A549 (cell line): ENCODE data around the gene MYLK2. TPM values are rescaled to one million over a fixed set of nuclear protein-coding genes. Genes with fewer than 3 reads are reported as not detected.

Source experiments
- ATAC-seq, 2 experiments: fragments of 200-7000 bp in 1 of 2; fragments of >200 bp in 1 of 2; cut with Nextera tagmentation in 1 of 2; cut with Tn5 transposase in 1 of 2; 3 replicates each; pipeline versions ENCODE4 v1.8.0 to v1.9.1; 2018 to 2020; ENCODE audit warnings: mild to moderate bottlenecking in 1 of 2, moderate library complexity in 1 of 2
- CTCF ChIA-PET: fragments of 300-600 bp; sonication (Branson Sonifier 250); formaldehyde crosslinking; extraction: SDS; loops from one replicate; lab custom pipeline; 2021; ENCODE audit warnings: antibody characterized with exemption, inconsistent platforms; lab: Yijun Ruan, JAX
- POLR2A ChIA-PET: fragments of 350-600 bp; formaldehyde crosslinking; extraction: SDS; loops from one replicate; lab custom pipeline; 2021; ENCODE audit warnings: antibody characterized with exemption, inconsistent platforms; lab: Yijun Ruan, JAX
- DNase-seq, 2 experiments: peaks; one replicate each; pipeline versions ENCODE4 v3.0.0 to v3.0.0-alpha.2; 2011 to 2016; ENCODE audit warnings: low read depth in 1 of 2, low spot score in 1 of 2
- FAIRE-seq: peaks from 2 replicates; lab custom pipeline; 2011; peaks lifted over from hg19 to GRCh38; lab: Jason Lieb, UNC
- H3K27ac ChIP-seq, 2 experiments: fragments of >200 bp; sonication (Bioruptor Twin); formaldehyde crosslinking; 3 replicates each; pipeline ENCODE4 v1.5.1; 2016 to 2017
- H3K4me1 ChIP-seq: fragments of >200 bp; sonication (Bioruptor Twin); formaldehyde crosslinking; 3 replicates; pipeline ENCODE4 v1.6.1; 2016
- H3K4me2 ChIP-seq: fragments of >200 bp; sonication (Bioruptor Twin); formaldehyde crosslinking; 3 replicates; pipeline ENCODE4 v1.6.1; 2016
- H3K4me3 ChIP-seq: fragments of >200 bp; sonication (Bioruptor Twin); formaldehyde crosslinking; 3 replicates; pipeline ENCODE4 v1.5.1; 2016
- H3K9me3 ChIP-seq: fragments of >200 bp; sonication (Bioruptor Twin); formaldehyde crosslinking; 3 replicates; pipeline ENCODE4 v1.6.1; 2016
- BHLHE40 ChIP-seq: IDR thresholded peaks from 2 replicates; pipeline ENCODE4 v1.6.1; 2012; ENCODE audit warnings: low read depth, low read length, inconsistent platforms
- CHD2 ChIP-seq: fragments of 150-350 bp; IDR thresholded peaks from 2 replicates; pipeline ENCODE4 v1.6.1; 2014; ENCODE audit warnings: low read length; ENCODE audit not compliant: partially characterized antibody
- CTCF ChIP-seq: fragments of >200 bp; sonication (Bioruptor Twin); formaldehyde crosslinking; IDR thresholded peaks from 3 replicates; pipeline ENCODE4 v1.5.1; 2016
- EHF ChIP-seq: fragments of 250-450 bp; sonication (Bioruptor Pico); IDR thresholded peaks from 2 replicates; pipeline ENCODE4 v1.5.0; 2020; ENCODE audit warnings: mild to moderate bottlenecking
- EHMT2 ChIP-seq: fragments of 200-600 bp; sonication (generic); IDR thresholded peaks from 2 replicates; pipeline ENCODE4 v1.6.1; 2016; ENCODE audit warnings: antibody characterized with exemption, low read depth, mild to moderate bottlenecking, moderate library complexity
- GATA3 ChIP-seq: IDR thresholded peaks from 2 replicates; pipeline ENCODE4 v1.6.1; 2012; ENCODE audit warnings: borderline replicate concordance
- HES2 ChIP-seq: fragments of >200 bp; sonication (Bioruptor Twin); formaldehyde crosslinking; IDR thresholded peaks from 2 replicates; pipeline ENCODE4 v1.6.1; 2016
- HMGXB4 ChIP-seq: fragments of 250-450 bp; sonication (Bioruptor Pico); IDR thresholded peaks from 2 replicates; pipeline ENCODE4 v1.5.0; 2021; ENCODE audit warnings: mild to moderate bottlenecking, moderate library complexity, borderline replicate concordance
- HOXA7 ChIP-seq: fragments of 250-450 bp; sonication (Bioruptor Pico); IDR thresholded peaks from 2 replicates; pipeline ENCODE4 v1.5.0; 2020; ENCODE audit warnings: mild to moderate bottlenecking, moderate library complexity
- HOXB5 ChIP-seq: fragments of 250-450 bp; sonication (Bioruptor Pico); IDR thresholded peaks from 2 replicates; pipeline ENCODE4 v1.5.0; 2020; ENCODE audit warnings: mild to moderate bottlenecking, moderate library complexity
- MAFK ChIP-seq: fragments of 450-650 bp; IDR thresholded peaks from 2 replicates; pipeline ENCODE4 v1.6.1; 2014; ENCODE audit not compliant: partially characterized antibody
- MAX ChIP-seq: IDR thresholded peaks from 2 replicates; pipeline ENCODE4 v1.6.1; 2012
- MAZ ChIP-seq: fragments of 150-350 bp; IDR thresholded peaks from 2 replicates; pipeline ENCODE4 v1.6.1; 2014; ENCODE audit warnings: antibody characterized with exemption, low read depth, low read length, borderline replicate concordance
- MYC ChIP-seq: IDR thresholded peaks from 2 replicates; pipeline ENCODE4 v1.6.1; 2012; ENCODE audit warnings: mild to moderate bottlenecking, inconsistent platforms, low read length, improper control_type of control experiment, borderline replicate concordance
- NFE2L2 ChIP-seq: fragments of 150-350 bp; conservative IDR thresholded peaks from 2 replicates; pipeline ENCODE4 v1.6.1; 2014; ENCODE audit warnings: low read length
- NPAS2 ChIP-seq: fragments of 250-450 bp; sonication (Bioruptor Pico); IDR thresholded peaks from 2 replicates; pipeline ENCODE4 v1.8.0; 2022; ENCODE audit warnings: mild to moderate bottlenecking, moderate library complexity, borderline replicate concordance
- RARB ChIP-seq: fragments of 250-450 bp; sonication (Bioruptor Pico); IDR thresholded peaks from 2 replicates; pipeline ENCODE4 v1.8.0; 2021; ENCODE audit warnings: mild to moderate bottlenecking, moderate library complexity
- SMC3 ChIP-seq: fragments of >200 bp; sonication (Bioruptor Twin); formaldehyde crosslinking; IDR thresholded peaks from 3 replicates; pipeline ENCODE4 v1.6.1; 2018; ENCODE audit warnings: inconsistent platforms
- SREBF2 ChIP-seq: fragments of 450-650 bp; IDR thresholded peaks from 2 replicates; pipeline ENCODE4 v1.6.1; 2014; ENCODE audit warnings: mild to moderate bottlenecking, moderate library complexity
- ZC3H11A ChIP-seq: fragments of 450-650 bp; IDR thresholded peaks from 2 replicates; pipeline ENCODE4 v1.6.1; 2014; ENCODE audit warnings: antibody characterized with exemption, mild to moderate bottlenecking
- ZFP36 ChIP-seq: fragments of 450-650 bp; IDR thresholded peaks from 2 replicates; pipeline ENCODE4 v1.6.1; 2014; ENCODE audit warnings: borderline replicate concordance; ENCODE audit not compliant: partially characterized antibody
- ZNF302 ChIP-seq: fragments of 250-450 bp; sonication (Bioruptor Pico); IDR thresholded peaks from 2 replicates; pipeline ENCODE4 v1.9.0; 2021; ENCODE audit warnings: inconsistent platforms, mild to moderate bottlenecking, moderate library complexity
- ZSCAN20 ChIP-seq: fragments of 250-450 bp; sonication (Bioruptor Pico); IDR thresholded peaks from 2 replicates; pipeline ENCODE4 v1.8.0; 2022; ENCODE audit warnings: mild to moderate bottlenecking, moderate library complexity
- WGBS: methylation state at CpG from one replicate; pipeline ENCODE4 v1.1.6; 2017; ENCODE audit errors: missing lambda C conversion rate; 5-methylcytosine and 5-hydroxymethylcytosine counted together
- polyA plus RNA-seq, 4 experiments: library from polyadenylated mRNA; depleted of rRNA in 3 of 4; stranded (reverse); fragments of >200 nt; fragmentation: RNase III in 1 of 4; extraction: RNeasy Plus Mini Kit Qiagen cat#74134 plus additional on column Dnase treatment in 1 of 4; gene quantifications; 2 replicates in 3 of 4; 3 replicates in 1 of 4; pipeline ENCODE4 v1.2.3, GENCODE V29; 2011 to 2017

MYLK2 gene
- polyA plus RNA-seq, 2 of the 4 experiments (the other 2 are of a cell fraction) = 0.09 to 0.36 TPM

DNA sequence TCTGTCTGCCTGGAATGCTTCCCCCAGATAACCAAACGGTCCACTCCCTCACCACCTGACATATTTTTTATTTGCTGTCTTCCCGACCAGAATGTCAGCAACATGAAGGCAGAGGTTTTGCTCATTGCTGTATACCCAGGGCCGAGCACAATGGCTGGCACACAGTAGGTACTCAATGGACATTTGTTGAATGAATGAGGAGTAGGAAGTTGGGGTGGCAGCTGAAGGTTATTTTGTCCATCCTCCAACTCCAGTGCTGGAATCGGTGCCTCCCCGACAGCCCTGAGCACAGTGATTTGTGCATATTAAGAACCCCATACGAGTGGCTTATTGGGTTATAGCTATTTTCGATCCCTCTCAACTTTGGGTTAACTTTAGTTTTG lies 40.8 kb downstream of the MYLK2 start:
- POLR2A ChIA-PET = no interaction called here
- Histone ChIP-seq H3K27ac (no peak overlapping the region), H3K9me3 (no peaks in the 10 kb centered on the region), H3K4me1 (peaks cover 15% of the 10 kb centered on the region), H3K4me3 (no peak overlapping the region), H3K4me2 (peak overlapping the region; percentile 98; the same call in 2 of the 3 replicates)
- ATAC-seq = no peak
- no peak for FAIRE-seq
- DNase-seq = no peak
- WGBS = 64% methylated on average over 7 of the region's 7 CpGs
- CTCF ChIA-PET = interaction anchor here (0.6 to 11.6 kb wide), 9 partner anchors 7 to 240 kb away, joined by 3 to 193 read pairs (median 4); partner anchors contain the start of gene PDRG1
- TF ChIP-seq ZSCAN20 (CRISPR knock-in tag) (no peak), NPAS2 (CRISPR knock-in tag) (no peak), CTCF (no peak), HOXA7 (no peak), MAZ (no peak), MYC (no peak), MAFK (no peak), EHMT2 (no peak), EHF (CRISPR knock-in tag) (no peak), RARB (CRISPR knock-in tag) (no peak), ZC3H11A (no peak), BHLHE40 (no peak), GATA3 (no peak), SREBF2 (no peak), ZNF302 (CRISPR knock-in tag) (no peak), MAX (no peak), SMC3 (no peak)

DNA sequence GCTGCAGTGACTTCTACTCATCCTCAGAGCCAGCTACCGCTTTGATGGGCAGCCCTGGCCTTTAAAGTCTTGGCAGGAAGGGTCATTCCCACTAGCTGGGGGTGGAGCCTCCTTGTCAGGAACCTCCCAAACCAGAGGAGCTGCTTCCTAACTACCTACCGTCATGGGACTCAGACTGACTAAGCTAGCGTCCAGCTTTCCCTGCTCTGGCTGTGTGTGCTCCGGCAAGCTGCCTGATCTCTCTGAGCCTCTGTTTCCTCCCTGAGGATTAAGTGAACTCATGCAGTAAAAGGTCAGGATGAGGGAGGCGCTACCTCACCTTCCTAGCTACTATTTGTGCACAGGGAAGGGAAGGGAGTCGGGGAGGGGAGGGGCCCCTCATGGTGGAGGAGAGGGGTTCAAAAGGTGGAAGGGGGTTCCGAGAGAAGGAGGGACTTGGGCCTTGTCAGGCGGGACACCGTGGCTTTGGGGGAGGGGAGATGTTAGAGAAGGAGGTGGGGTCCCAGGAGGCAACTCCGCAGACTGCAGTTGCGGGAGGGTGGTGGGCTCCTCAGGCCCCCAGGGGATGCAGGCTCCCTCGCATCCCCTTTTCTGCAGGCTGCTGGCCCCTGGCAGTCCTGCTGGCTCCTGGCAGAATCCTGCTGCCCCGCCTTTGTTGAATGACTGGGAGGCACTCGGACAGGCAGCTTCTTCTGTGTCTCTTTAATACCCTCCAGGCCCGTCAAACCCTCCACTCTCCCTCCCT lies 41.4 kb downstream of the MYLK2 start:
- Histone ChIP-seq H3K4me1 (peaks cover 15% of the 10 kb centered on the region), H3K4me3 (peak overlapping the region; percentile 57), H3K9me3 (no peaks in the 10 kb centered on the region), H3K27ac (peak overlapping the region; percentile 28 to 82; a peak in 5 of 6 replicates), H3K4me2 (peak overlapping the region; percentile 98)
- FAIRE-seq (no peak), ATAC-seq (peak; percentile 16 to 59; a peak in 5 of 6 replicates), DNase-seq (peak in 1 of 2 experiments; percentile 44)
- POLR2A ChIA-PET = no interaction called here
- TF ChIP-seq ZFP36 (peak; percentile 47), CHD2 (no peak), HES2 (no peak)
- CTCF ChIA-PET = interaction anchor here (0.7 to 11.6 kb wide), 11 partner anchors 8 to 231 kb away, joined by 3 to 193 read pairs (median 4); partner anchors contain the start of gene PDRG1
- 30% methylated on average over 15 of the region's 15 CpGs for WGBS

- H3K4me3 ChIP-seq = peak overlapping the region; percentile 57
- peak overlapping the region; percentile 98 for H3K4me2 ChIP-seq
- H3K9me3 ChIP-seq = no peaks in the 10 kb centered on the region
- TF ChIP-seq HOXA7 (no peak), HOXB5 (no peak), NFE2L2 (no peak), HMGXB4 (CRISPR knock-in tag) (no peak)
- WGBS = 11% methylated on average over 11 of the region's 20 CpGs
- no peak for FAIRE-seq
- H3K4me1 ChIP-seq = peaks cover 15% of the 10 kb centered on the region
- ChIA-PET CTCF (interaction anchor here (0.7 to 5.7 kb wide), 7 partner anchors 9 to 135 kb away, joined by 3 to 64 read pairs (median 4); partner anchors contain the start of gene PDRG1), POLR2A (interaction anchor here (0.6 kb wide), 1 partner anchor 8 kb away, joined by 3 read pairs; no protein-coding TSS in a partner anchor)
- no peak for DNase-seq
- ATAC-seq = peak; percentile 31 to 61; a peak in 4 of 6 replicates
- H3K27ac ChIP-seq = peak overlapping the region; percentile 28 to 82; a peak in 5 of 6 replicates
Measured at GRCh38 chr20:31861135-31861384, 41.9 kb downstream of the MYLK2 start.
